ENCODE data around the gene SPATA18.

DNA sequence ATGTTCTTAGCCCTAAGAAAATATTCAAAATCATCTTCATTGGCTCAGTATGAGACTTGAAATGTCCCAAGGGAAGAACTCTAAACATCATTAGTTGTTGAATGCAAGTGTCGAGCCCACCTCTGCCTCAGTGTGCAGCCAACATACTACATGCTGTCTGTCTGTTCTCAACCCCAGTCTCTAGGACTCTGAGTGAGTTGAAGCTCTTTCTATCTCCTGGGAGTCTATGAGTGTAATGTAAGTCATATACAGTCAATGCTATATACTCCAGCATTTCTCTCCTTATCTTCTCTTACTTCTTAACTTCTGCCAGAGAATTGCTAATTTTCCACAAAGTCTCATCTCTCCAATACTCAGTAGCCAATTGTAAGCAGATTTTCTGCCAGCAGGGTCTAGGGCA is 61.3 kb downstream of the SPATA18 start:
- TF ChIP-seq, protein P1, sequence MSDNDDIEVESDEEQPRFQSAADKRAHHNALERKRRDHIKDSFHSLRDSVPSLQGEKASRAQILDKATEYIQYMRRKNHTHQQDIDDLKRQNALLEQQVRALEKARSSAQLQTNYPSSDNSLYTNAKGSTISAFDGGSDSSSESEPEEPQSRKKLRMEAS (IDR thresholded peaks at IDR 0.05; ENCODE audit: low read depth, low read length): no peak
- TF ChIP-seq POLR2A (IDR thresholded peaks at IDR 0.05; ENCODE audit: extremely low read depth, insufficient read length) (no peak), CTCF (IDR thresholded peaks at IDR 0.05; ENCODE audit: low read depth, low read length) (no peak), MYC (IDR thresholded peaks at IDR 0.05; ENCODE audit: low read depth, low read length) (no peak)
